ENCODE results near the gene ANXA6.

ANXA6 gene

DNA sequence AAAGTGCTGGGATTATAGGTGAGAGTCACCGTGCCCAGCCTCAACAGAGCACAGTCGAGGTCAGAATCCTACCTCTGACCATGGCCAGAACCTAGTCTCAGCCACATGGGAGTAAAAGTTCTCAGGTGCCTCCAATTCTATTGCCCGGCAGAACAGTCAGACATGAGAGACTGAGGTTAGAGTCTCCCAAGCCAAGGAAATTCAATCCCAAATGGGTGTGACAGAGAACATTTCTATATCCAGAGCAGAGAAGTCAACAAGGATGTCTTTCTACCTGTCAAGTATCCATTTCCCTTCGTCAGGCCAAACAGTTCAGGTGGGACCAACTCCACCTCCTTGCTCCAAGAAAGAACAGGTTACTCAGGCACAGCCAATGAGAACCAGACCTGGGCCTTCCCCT is 10.5 kb downstream of the ANXA6 start:
- TF ChIP-seq, protein P1, sequence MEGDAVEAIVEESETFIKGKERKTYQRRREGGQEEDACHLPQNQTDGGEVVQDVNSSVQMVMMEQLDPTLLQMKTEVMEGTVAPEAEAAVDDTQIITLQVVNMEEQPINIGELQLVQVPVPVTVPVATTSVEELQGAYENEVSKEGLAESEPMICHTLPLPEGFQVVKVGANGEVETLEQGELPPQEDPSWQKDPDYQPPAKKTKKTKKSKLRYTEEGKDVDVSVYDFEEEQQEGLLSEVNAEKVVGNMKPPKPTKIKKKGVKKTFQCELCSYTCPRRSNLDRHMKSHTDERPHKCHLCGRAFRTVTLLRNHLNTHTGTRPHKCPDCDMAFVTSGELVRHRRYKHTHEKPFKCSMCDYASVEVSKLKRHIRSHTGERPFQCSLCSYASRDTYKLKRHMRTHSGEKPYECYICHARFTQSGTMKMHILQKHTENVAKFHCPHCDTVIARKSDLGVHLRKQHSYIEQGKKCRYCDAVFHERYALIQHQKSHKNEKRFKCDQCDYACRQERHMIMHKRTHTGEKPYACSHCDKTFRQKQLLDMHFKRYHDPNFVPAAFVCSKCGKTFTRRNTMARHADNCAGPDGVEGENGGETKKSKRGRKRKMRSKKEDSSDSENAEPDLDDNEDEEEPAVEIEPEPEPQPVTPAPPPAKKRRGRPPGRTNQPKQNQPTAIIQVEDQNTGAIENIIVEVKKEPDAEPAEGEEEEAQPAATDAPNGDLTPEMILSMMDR (conservative IDR thresholded peaks at IDR 0.05; ENCODE audit: control insufficient read depth, insufficient read depth, low read depth, low read length): no peak
- no peak overlapping the region for H3K4me3 ChIP-seq (ENCODE audit: control insufficient read depth, low read depth, low read length)
- no peak for DNase-seq (ENCODE audit: low read depth)

DNA sequence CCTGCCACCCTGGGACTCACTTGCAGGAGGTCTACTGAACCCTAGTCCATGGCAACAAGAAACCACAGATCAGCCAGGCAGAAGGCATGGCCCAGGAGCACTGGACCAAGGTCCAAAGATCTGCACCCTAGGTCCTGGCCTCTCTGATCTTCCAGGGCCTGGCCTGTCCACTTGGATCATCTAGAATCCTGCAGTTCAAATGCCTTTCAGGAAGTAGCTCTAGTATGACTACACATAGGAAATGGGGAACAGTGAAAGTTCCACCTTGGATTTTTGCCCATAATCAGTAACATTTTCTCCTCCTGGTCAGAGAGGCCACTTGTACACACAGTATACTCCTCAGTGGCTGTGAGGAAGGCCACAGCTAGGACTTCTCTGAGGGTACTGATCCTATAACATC is 11.5 kb downstream of the ANXA6 start:
- no peak for DNase-seq (ENCODE audit: low read depth)
- TF ChIP-seq, protein P1 (conservative IDR thresholded peaks at IDR 0.05; ENCODE audit: control insufficient read depth, insufficient read depth, low read depth, low read length): no peak
- H3K4me3 ChIP-seq (ENCODE audit: control insufficient read depth, low read depth, low read length): no peak overlapping the region

DNA sequence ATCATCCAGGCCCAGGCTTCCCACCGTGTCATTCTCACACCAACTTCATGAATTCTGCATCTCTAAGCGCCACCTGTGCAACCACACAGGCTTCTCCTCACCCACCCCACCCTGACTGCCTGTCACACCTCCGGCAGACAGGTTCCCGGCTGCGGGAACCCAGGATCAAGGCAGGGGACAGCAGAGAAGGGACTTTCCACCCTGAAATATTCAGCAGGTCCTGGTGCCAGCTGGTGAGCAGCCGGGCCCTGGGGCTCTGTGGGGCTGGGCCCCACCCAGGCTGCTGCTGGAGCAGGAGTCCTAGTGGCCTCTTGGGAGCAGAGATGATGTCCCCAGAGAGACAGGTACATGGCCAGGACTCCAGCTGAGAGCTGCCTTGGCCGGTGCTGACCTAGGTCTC is 12.7 kb downstream of the ANXA6 start:
- no peak for DNase-seq (ENCODE audit: low read depth)
- H3K4me3 ChIP-seq (ENCODE audit: control insufficient read depth, low read depth, low read length): no peak overlapping the region
- TF ChIP-seq, protein P1 (conservative IDR thresholded peaks at IDR 0.05; ENCODE audit: control insufficient read depth, insufficient read depth, low read depth, low read length): no peak

DNA sequence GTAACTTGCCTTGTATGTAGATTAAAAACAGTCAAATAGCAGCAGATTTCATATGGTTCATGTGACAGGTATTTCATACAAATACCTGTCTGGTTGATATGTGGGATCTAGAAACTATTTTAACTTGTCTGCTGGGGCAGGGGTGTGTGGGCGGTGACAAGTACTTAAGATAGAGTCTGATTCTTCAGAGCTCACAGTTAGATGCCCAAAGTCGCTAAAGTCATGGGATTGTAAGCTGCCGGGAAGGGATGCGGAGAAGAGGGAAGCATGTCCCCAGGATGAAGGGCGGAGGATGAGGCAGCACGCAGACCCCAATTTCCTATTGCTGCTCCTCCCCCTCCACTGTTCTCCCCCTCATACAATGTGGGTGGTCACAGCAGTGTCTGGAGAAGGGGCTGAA is 13.3 kb downstream of the ANXA6 start:
- TF ChIP-seq, protein P1 (conservative IDR thresholded peaks at IDR 0.05; ENCODE audit: control insufficient read depth, insufficient read depth, low read depth, low read length): no peak
- no peak overlapping the region for H3K4me3 ChIP-seq (ENCODE audit: control insufficient read depth, low read depth, low read length)
- DNase-seq (ENCODE audit: low read depth): no peak

DNA sequence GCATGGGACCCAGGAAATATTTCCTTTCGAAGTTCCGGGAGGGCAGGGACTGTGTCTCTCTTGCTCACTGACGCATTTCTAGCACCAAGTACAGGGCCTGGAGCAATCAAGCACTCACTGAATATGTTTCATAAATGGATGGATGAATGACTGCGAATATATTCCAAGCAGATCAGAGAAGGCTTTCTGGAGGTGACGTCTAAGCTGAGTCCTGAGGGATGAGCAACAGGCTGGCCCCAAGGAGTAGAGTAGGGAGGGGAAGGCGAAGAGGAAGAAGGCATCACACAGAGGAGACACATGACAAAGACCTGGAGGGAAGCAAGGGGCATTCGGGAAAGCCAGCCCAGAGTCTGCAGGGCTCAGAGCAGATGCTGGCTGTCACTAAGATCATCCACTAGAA is 13.9 kb downstream of the ANXA6 start:
- H3K4me3 ChIP-seq (ENCODE audit: control insufficient read depth, low read depth, low read length): no peak overlapping the region
- TF ChIP-seq, protein P1 (conservative IDR thresholded peaks at IDR 0.05; ENCODE audit: control insufficient read depth, insufficient read depth, low read depth, low read length): no peak
- no peak for DNase-seq (ENCODE audit: low read depth)

DNA sequence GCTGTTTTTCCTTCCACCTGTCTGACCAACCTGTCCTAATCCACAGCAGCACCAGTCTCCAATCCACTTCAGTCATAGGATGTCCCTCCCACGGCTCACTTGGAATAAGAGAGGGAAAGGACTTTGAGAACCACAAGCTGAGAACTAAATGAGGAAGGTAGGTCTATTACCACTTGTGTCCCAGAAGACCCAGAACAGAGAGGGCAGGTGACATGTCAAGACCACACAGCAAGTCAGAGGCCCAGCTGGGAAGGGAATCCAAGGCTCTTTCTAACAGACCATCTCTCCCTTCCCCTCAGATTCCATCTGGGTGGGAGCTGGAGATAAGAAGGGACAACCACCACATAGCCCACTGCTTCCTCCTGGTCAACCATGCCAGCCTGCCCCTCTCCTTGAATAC is 14.6 kb downstream of the ANXA6 start:
- no peak for DNase-seq (ENCODE audit: low read depth)
- TF ChIP-seq, protein P1 (conservative IDR thresholded peaks at IDR 0.05; ENCODE audit: control insufficient read depth, insufficient read depth, low read depth, low read length): no peak
- H3K4me3 ChIP-seq (ENCODE audit: control insufficient read depth, low read depth, low read length): no peak overlapping the region

DNA sequence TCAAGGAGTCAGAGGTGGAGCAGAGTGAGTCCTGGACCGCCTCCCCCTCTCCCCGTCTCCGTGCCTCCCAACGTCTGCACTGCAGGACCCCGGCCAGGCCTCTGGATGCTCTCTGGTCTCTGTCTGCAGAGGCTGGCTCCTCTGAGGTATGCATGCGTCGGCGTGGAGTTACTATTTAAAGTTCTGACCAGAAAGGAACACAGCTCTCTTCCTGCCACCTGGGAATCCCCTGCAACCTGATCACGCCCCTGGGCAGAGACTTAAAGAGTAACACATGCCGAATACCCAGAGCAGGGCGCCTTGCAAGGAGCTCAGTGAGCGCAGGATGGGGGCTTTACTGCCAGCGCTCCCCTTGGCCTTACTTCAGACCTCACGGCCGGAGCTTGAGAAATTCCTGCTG is 16.0 kb downstream of the ANXA6 start:
- no peak for DNase-seq (ENCODE audit: low read depth)
- TF ChIP-seq, protein P1 (conservative IDR thresholded peaks at IDR 0.05; ENCODE audit: control insufficient read depth, insufficient read depth, low read depth, low read length): no peak
- H3K4me3 ChIP-seq (ENCODE audit: control insufficient read depth, low read depth, low read length): no peak overlapping the region
